Endothelial cell of umbilical vein (primary cell): ENCODE measurements around the gene GHRH.

Experiments used
- CTCF ChIP-seq, 2 donors: IDR thresholded peaks; 1 replicate in 1 of 2; 2 replicates in 1 of 2; pipeline ENCODE4 v1.5.1; 2011; ENCODE audit warnings: low read length in 2 of 2, mild to moderate bottlenecking in 2 of 2, moderate library complexity in 2 of 2, control low read depth in 1 of 2, inconsistent platforms in 1 of 2, low read depth in 1 of 2; ENCODE audit not compliant: insufficient read depth in 1 of 2; ENCODE audit errors: extremely low read depth in 1 of 2
- EZH2 ChIP-seq: IDR thresholded peaks from 2 replicates; pipeline ENCODE4 v1.6.1; 2012; ENCODE audit warnings: borderline replicate concordance, low read depth, mild to moderate bottlenecking, moderate library complexity, low read length, inconsistent platforms; ENCODE audit not compliant: severe bottlenecking
- GATA2 ChIP-seq: IDR thresholded peaks from 2 replicates; pipeline ENCODE4 v1.7.0; 2011; ENCODE audit warnings: low read depth, mild to moderate bottlenecking, moderate library complexity, mixed read lengths, low read length; ENCODE audit not compliant: insufficient read length, insufficient read depth
- POLR2A ChIP-seq: IDR thresholded peaks from 2 replicates; pipeline ENCODE4 v1.6.1; 2012; ENCODE audit warnings: low read depth, mild to moderate bottlenecking, control low read depth, low read length
- POLR2AphosphoS5 ChIP-seq: IDR thresholded peaks from 2 replicates; pipeline ENCODE4 v1.6.1; 2012; ENCODE audit warnings: low read depth, mild to moderate bottlenecking, control low read depth, low read length, moderate library complexity; ENCODE audit not compliant: insufficient read depth

- TF ChIP-seq CTCF (IDR thresholded peaks at IDR 0.05; ENCODE audit: extremely low read depth in 1 of 2, insufficient read depth in 1 of 2, low read depth in 1 of 2, low read length in 2 of 2): no peak
- TF ChIP-seq POLR2AphosphoS5: no peak
- TF ChIP-seq EZH2: no peak
- TF ChIP-seq GATA2: no peak
- TF ChIP-seq POLR2A: no peak
Observed at GRCh38 chr20:37301120-37301519, 39.5 kb upstream of the GHRH start.
